ENCODE results near the gene PRPF38B.

GRCh38 chr1:108718927-108719655 lies 27.0 kb downstream of the PRPF38B start:
- TF ChIP-seq EZH2 (IDR thresholded peaks at IDR 0.05; ENCODE audit: insufficient read depth, low read length): no peak
- no peak for TF ChIP-seq CTCF (IDR thresholded peaks at IDR 0.05; ENCODE audit: insufficient read depth, low read depth, low read length)
